ENCODE results near the gene NBEAL1.

DNA sequence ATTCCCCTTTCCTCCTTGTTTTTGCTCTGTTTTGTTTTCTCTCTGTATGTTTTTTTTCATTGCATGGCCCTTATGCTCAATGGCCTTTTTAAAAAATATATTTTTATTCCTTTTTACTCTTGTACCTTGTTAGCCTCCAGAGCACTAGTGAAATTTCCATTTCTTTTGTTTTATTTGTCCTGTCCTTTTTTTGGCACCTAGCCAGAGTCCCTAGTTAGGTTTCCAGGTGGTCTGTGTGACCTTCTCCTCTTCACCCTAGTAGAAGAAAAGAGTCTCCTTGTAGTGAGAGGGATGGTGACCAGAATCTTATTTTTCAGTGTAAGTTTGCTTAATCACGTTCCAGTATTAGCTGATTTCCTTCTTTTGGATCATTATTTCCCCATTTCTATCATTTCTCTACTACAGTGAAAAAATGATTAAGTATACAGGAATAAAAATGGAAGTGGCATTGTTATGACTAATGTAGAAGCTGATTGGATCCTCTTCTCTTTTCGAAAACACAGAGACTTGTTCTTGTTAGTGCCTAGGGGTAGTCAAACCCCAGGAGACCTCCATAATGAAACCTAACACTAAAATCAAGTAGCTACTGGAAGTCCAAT lies 65.9 kb downstream of the NBEAL1 start:
- TF ChIP-seq CTCF (IDR thresholded peaks at IDR 0.05 in 2 of 3, conservative IDR thresholded peaks at IDR 0.05 in 1 of 3; ENCODE audit: borderline replicate concordance in 1 of 3, insufficient read depth in 1 of 3, low read depth in 2 of 3, low read length in 2 of 3) (no peak), POLR2A (IDR thresholded peaks at IDR 0.05; ENCODE audit: borderline replicate concordance, extremely low read depth, insufficient read depth, insufficient read length) (no peak), SP1 (IDR thresholded peaks at IDR 0.05; ENCODE audit: low read depth) (no peak), ELF1 (IDR thresholded peaks at IDR 0.05; ENCODE audit: borderline replicate concordance, low read depth) (no peak), RAD21 (IDR thresholded peaks at IDR 0.05; ENCODE audit: low read depth) (no peak)

Measured in HCT116 (cell line).